K562 (cell line): ENCODE data around the gene UBXN11. TPM values are rescaled to one million over a fixed set of nuclear protein-coding genes. Genes with fewer than 3 reads are reported as not detected.

Experiments
- ADNP ChIP-seq: fragments of 200-800 bp; sonication (Bioruptor generic); IDR thresholded peaks from 2 replicates; pipeline ENCODE4 v1.6.1; 2016; ENCODE audit warnings: missing genetic modification characterization, missing compliant biosample characterization
- C11orf30 ChIP-seq: fragments of 450-650 bp; IDR thresholded peaks from 2 replicates; pipeline ENCODE4 v1.6.1; 2016; ENCODE audit warnings: low read depth, mild to moderate bottlenecking
- GTF2E2 ChIP-seq: fragments of 200-800 bp; sonication (Bioruptor generic); IDR thresholded peaks from 2 replicates; pipeline ENCODE4 v1.6.1; 2016; ENCODE audit warnings: missing genetic modification characterization, missing compliant biosample characterization
- HOXB6 ChIP-seq: fragments of 250-450 bp; sonication (Bioruptor Pico); IDR thresholded peaks from 2 replicates; pipeline ENCODE4 v1.5.1; 2022; ENCODE audit warnings: mild to moderate bottlenecking, borderline replicate concordance
- JUND ChIP-seq, 2 experiments: IDR thresholded peaks; 2 replicates in 1 of 2; 3 replicates in 1 of 2; pipeline ENCODE4 v1.6.1; 2011; ENCODE audit warnings: borderline replicate concordance in 2 of 2, low read depth in 2 of 2, low read length in 2 of 2, improper control_type of control experiment in 1 of 2, missing biosample characterization in 1 of 2, missing genetic modification characterization in 1 of 2, missing genetic modification reagents in 1 of 2
- KAT2B ChIP-seq: IDR thresholded peaks from one replicate; pipeline ENCODE4 v1.6.1; 2012; ENCODE audit warnings: low read depth, mild to moderate bottlenecking, control low read depth, inconsistent platforms, low read length, moderate library complexity
- LEF1 ChIP-seq: fragments of 450-650 bp; IDR thresholded peaks from 2 replicates; pipeline ENCODE4 v1.6.1; 2016; ENCODE audit warnings: mild to moderate bottlenecking
- NR0B1 ChIP-seq: fragments of 450-650 bp; IDR thresholded peaks from one replicate; pipeline ENCODE4 v1.6.1; 2018; ENCODE audit warnings: mild to moderate bottlenecking, moderate library complexity; ENCODE audit not compliant: partially characterized antibody
- POU5F1 ChIP-seq: fragments of 150-350 bp; IDR thresholded peaks from 2 replicates; pipeline ENCODE4 v1.6.1; 2014; ENCODE audit warnings: borderline replicate concordance, low read length, low read depth, mild to moderate bottlenecking; ENCODE audit not compliant: partially characterized antibody
- PRPF4 ChIP-seq: fragments of 200-400 bp; formaldehyde crosslinking; IDR thresholded peaks from one replicate; pipeline ENCODE4 v1.6.1; 2017; ENCODE audit warnings: low read length, low read depth, mild to moderate bottlenecking; ENCODE audit not compliant: insufficient read depth, poor library complexity, severe bottlenecking
- SFPQ ChIP-seq: fragments of 200-400 bp; formaldehyde crosslinking; IDR thresholded peaks from 2 replicates; pipeline ENCODE4 v1.6.1; 2017; ENCODE audit warnings: mild to moderate bottlenecking, low read depth, low read length, moderate library complexity
- TAF1 ChIP-seq: IDR thresholded peaks from 2 replicates; pipeline ENCODE4 v1.6.1; 2011; ENCODE audit warnings: mild to moderate bottlenecking, low read length, moderate library complexity; ENCODE audit not compliant: insufficient read depth, control insufficient read depth, severe bottlenecking; ENCODE audit errors: extremely low read depth
- TARDBP ChIP-seq: fragments of 450-650 bp; IDR thresholded peaks from 2 replicates; pipeline ENCODE4 v1.6.1; 2016
- TCF15 ChIP-seq: fragments of 250-450 bp; sonication (Bioruptor Pico); IDR thresholded peaks from 2 replicates; pipeline ENCODE4 v1.8.0; 2022; ENCODE audit warnings: moderate library complexity, mild to moderate bottlenecking, inconsistent platforms
- TEAD4 ChIP-seq, 2 experiments: sonication (generic) in 1 of 2; formaldehyde crosslinking in 1 of 2; IDR thresholded peaks; 2 replicates each; pipeline versions ENCODE4 v1.6.1 to v1.8.0; 2012 to 2022; ENCODE audit warnings: borderline replicate concordance in 1 of 2, inconsistent platforms in 1 of 2, low read length in 1 of 2, mild to moderate bottlenecking in 1 of 2, missing genetic modification reagents in 1 of 2
- THRA ChIP-seq: fragments of 450-650 bp; IDR thresholded peaks from 2 replicates; pipeline ENCODE4 v1.6.1; 2017; ENCODE audit warnings: mild to moderate bottlenecking, moderate library complexity
- USF2 ChIP-seq: sonication (generic); formaldehyde crosslinking; IDR thresholded peaks from 2 replicates; pipeline ENCODE4 v1.5.0; 2020; ENCODE audit warnings: missing genetic modification reagents
- ZNF124 ChIP-seq: sonication (generic); formaldehyde crosslinking; IDR thresholded peaks from 2 replicates; pipeline ENCODE4 v1.8.1; 2022; ENCODE audit warnings: missing genetic modification reagents
- ZNF699 ChIP-seq: fragments of 250-450 bp; sonication (Bioruptor Pico); IDR thresholded peaks from 2 replicates; pipeline ENCODE4 v1.8.0; 2021; ENCODE audit warnings: mild to moderate bottlenecking, moderate library complexity; ENCODE audit not compliant: insufficient replicate concordance
- ZNF740 ChIP-seq, 3 experiments: fragments of 200-800 bp in 1 of 3; sonication (Bioruptor generic) in 1 of 3; sonication (generic) in 1 of 3; formaldehyde crosslinking in 1 of 3; IDR thresholded peaks; 2 replicates each; pipeline versions ENCODE4 v1.6.1 to v1.8.0; 2016 to 2022; ENCODE audit warnings: mild to moderate bottlenecking in 2 of 3, missing compliant biosample characterization in 2 of 3, missing genetic modification characterization in 2 of 3, missing genetic modification reagents in 1 of 3
- polyA plus RNA-seq, 8 experiments: library from polyadenylated mRNA; depleted of rRNA in 4 of 8; stranded (reverse) in 5 of 8; unstranded in 3 of 8; fragments of >200 nt; fragmentation: Nextera tagmentation in 2 of 8; fragmentation: Illumina TruSeq in 1 of 8; extraction: Ambion mirVana in 2 of 8; extraction: Trizol in 1 of 8; gene quantifications; 2 replicates each; pipeline versions ENCODE4 v1.2.1 to v1.2.3, GENCODE V29; 2011 to 2014; ENCODE audit warnings: inconsistent platforms in 1 of 8, missing spikeins in 1 of 8
- total RNA-seq, 7 experiments: library from RNA; depleted of rRNA in 6 of 7; stranded (reverse); fragments of >200 nt in 6 of 7; fragmentation: Illumina TruSeq in 2 of 7; extraction: Trizol in 2 of 7; gene quantifications; 2 replicates each; pipeline versions ENCODE4 v1.2.1 to v1.2.3, GENCODE V29; 2011 to 2021; ENCODE audit warnings: low replicate concordance in 1 of 7

UBXN11 gene
- total and polyA plus RNA-seq, 9 of the 15 experiments (the other 6 are each of a cell fraction or from before 2014, with no cell fraction given), result 0.48 to 34.3 (median 11.3) TPM

GRCh38 chr1:26337206-26337535, 30.7 kb upstream of the UBXN11 start (continued):
- no peak for TF ChIP-seq SFPQ
- TF ChIP-seq TAF1, result no peak
- TF ChIP-seq JUND (IDR thresholded peaks at IDR 0.05; ENCODE audit: borderline replicate concordance, low read depth, low read length), result no peak
- no peak for TF ChIP-seq JUND (tag; IDR thresholded peaks at IDR 0.05; ENCODE audit: borderline replicate concordance, low read depth, low read length)
- TF ChIP-seq ADNP (tag), result no peak
- TF ChIP-seq THRA, result no peak
- TF ChIP-seq TCF15 (CRISPR knock-in tag), result no peak
- no peak for TF ChIP-seq GTF2E2 (tag)
- no peak for TF ChIP-seq C11orf30
- TF ChIP-seq LEF1, result no peak
- TF ChIP-seq USF2 (CRISPR knock-in tag), result no peak
- no peak for TF ChIP-seq ZNF124 (CRISPR knock-in tag)
- no peak for TF ChIP-seq PRPF4
- TF ChIP-seq ZNF699 (CRISPR knock-in tag), result no peak
- TF ChIP-seq KAT2B, result no peak
- TF ChIP-seq ZNF740 (CRISPR knock-in tag; IDR thresholded peaks at IDR 0.05), result no peak
- TF ChIP-seq ZNF740 (tag; IDR thresholded peaks at IDR 0.05), result peak in 1 of 2 experiments; percentile 69; a peak in 2 of 4 replicates
- TF ChIP-seq TARDBP, result no peak; the same call in 1 of the 2 replicates
- no peak for TF ChIP-seq NR0B1
- no peak for TF ChIP-seq TEAD4 (IDR thresholded peaks at IDR 0.05; ENCODE audit: low read length)
- TF ChIP-seq TEAD4 (CRISPR knock-in tag; IDR thresholded peaks at IDR 0.05; ENCODE audit: borderline replicate concordance), result no peak
- TF ChIP-seq HOXB6 (CRISPR knock-in tag), result no peak
- TF ChIP-seq POU5F1, result no peak
